A549 treated with Mapracorat at 1 μM for 4 hours (cell line): Measurements from ENCODE around the gene RPL35. TPM values are rescaled to one million over a fixed set of nuclear protein-coding genes. Genes with fewer than 3 reads are reported as not detected.

Experiments used
- total RNA-seq: library from RNA; stranded (reverse); fragments of 200-300 nt; extraction: Qiagen RNA extraction; gene quantifications from 5 replicates; pipeline ENCODE4 v1.2.3, GENCODE V29; 2022

The RPL35 gene
- 2,829 to 3,261 TPM (median 2,904 TPM) in 5 replicates for total RNA-seq

GRCh38 chr9:124861342-124862229, at the start of gene RPL35, which contains the start of gene ARPC5L:
RPL35 (minus strand) TSS chr9:124861957; CDS start chr9:124861912, 45 bp downstream.
ARPC5L (plus strand) TSS chr9:124862130; CDS start chr9:124869291, 7,161 bp downstream.

GRCh38 chr9:124852829-124853531, 8.8 kb downstream of the RPL35 start, which contains the start of gene WDR38:
WDR38 (plus strand) TSS chr9:124853460; CDS start chr9:124853532, 72 bp downstream.

Other genes starting within 250 kb of the RPL35 start
- 1.5 to 2.1 TPM (median 1.8 TPM) in 5 replicates for gene NR6A1, start 90.6 kb downstream of the RPL35 start, total RNA-seq
- gene OLFML2A, start 84.8 kb downstream of the RPL35 start, total RNA-seq, result 19.1 to 31.2 TPM (median 27.9 TPM) in 5 replicates
- gene WDR38, start 8.5 kb downstream of the RPL35 start, total RNA-seq, result 0.11 to 0.15 TPM (median 0.13 TPM) in 4 of 5 replicates, not detected in the other
- 58.9 to 83.2 TPM (median 70.0 TPM) in 5 replicates for gene ARPC5L, start 173 bp upstream of the RPL35 start, total RNA-seq
- 9.9 to 11.4 TPM (median 10.8 TPM) in 5 replicates for gene GOLGA1, start 79.1 kb upstream of the RPL35 start, total RNA-seq